HepG2 (cell line): ENCODE measurements around the gene SLC2A10. TPM values are rescaled to one million over a fixed set of nuclear protein-coding genes. Genes with fewer than 3 reads are reported as not detected.

ENCODE experiments used
- AFF4 ChIP-seq: sonication (generic); formaldehyde crosslinking; IDR thresholded peaks from 2 replicates; pipeline ENCODE4 v1.4.0; 2020; ENCODE audit warnings: missing genetic modification reagents
- BRD4 ChIP-seq: sonication (generic); formaldehyde crosslinking; IDR thresholded peaks from 2 replicates; pipeline ENCODE4 v1.4.0; 2020; ENCODE audit warnings: missing genetic modification reagents
- CSRNP2 ChIP-seq: sonication (generic); formaldehyde crosslinking; conservative IDR thresholded peaks from 2 replicates; pipeline ENCODE4 v1.8.0; 2022; ENCODE audit warnings: low read depth, missing genetic modification reagents
- FLYWCH1 ChIP-seq: sonication (generic); formaldehyde crosslinking; IDR thresholded peaks from 2 replicates; pipeline ENCODE4 v1.8.1; 2023; ENCODE audit warnings: mild to moderate bottlenecking, missing genetic modification reagents
- HDAC2 ChIP-seq: sonication (generic); formaldehyde crosslinking; IDR thresholded peaks from 2 replicates; pipeline ENCODE4 v1.4.0; 2020; ENCODE audit warnings: missing genetic modification reagents
- LCORL ChIP-seq, 2 experiments: fragments of 450-650 bp in 1 of 2; sonication (generic) in 1 of 2; formaldehyde crosslinking in 1 of 2; IDR thresholded peaks; 2 replicates each; pipeline versions ENCODE4 v1.5.0 to v1.6.1; 2017 to 2020; ENCODE audit warnings: antibody characterized with exemption in 1 of 2, missing genetic modification reagents in 1 of 2
- MBNL3 ChIP-seq: fragments of 250-450 bp; sonication (Bioruptor Pico); conservative IDR thresholded peaks from 2 replicates; pipeline ENCODE4 v1.8.0; 2022; ENCODE audit warnings: mild to moderate bottlenecking, inconsistent platforms
- NFE2L1 ChIP-seq: sonication (generic); formaldehyde crosslinking; IDR thresholded peaks from 2 replicates; pipeline ENCODE4 v1.4.0; 2020; ENCODE audit warnings: missing genetic modification reagents, mild to moderate bottlenecking, borderline replicate concordance
- NFYB ChIP-seq: sonication (generic); formaldehyde crosslinking; IDR thresholded peaks from 2 replicates; pipeline ENCODE4 v1.4.0; 2020; ENCODE audit warnings: missing genetic modification reagents
- NR2C2 ChIP-seq: sonication (generic); formaldehyde crosslinking; IDR thresholded peaks from 2 replicates; pipeline ENCODE4 v1.4.0; 2020; ENCODE audit warnings: missing genetic modification reagents, mild to moderate bottlenecking, moderate library complexity, borderline replicate concordance
- PPARG ChIP-seq: conservative IDR thresholded peaks from 2 replicates; pipeline ENCODE4 v1.6.1; 2016; ENCODE audit warnings: missing biosample characterization, missing genetic modification reagents
- RBM22 ChIP-seq: fragments of 200-400 bp; formaldehyde crosslinking; optimal IDR thresholded peaks from 2 replicates; pipeline ENCODE3; 2017; ENCODE audit warnings: mild to moderate bottlenecking, low read length, moderate library complexity
- RORA ChIP-seq: sonication (generic); formaldehyde crosslinking; IDR thresholded peaks from 2 replicates; pipeline ENCODE4 v1.5.0; 2020; ENCODE audit warnings: mild to moderate bottlenecking, missing genetic modification reagents, moderate library complexity
- SALL2 ChIP-seq: sonication (generic); formaldehyde crosslinking; IDR thresholded peaks from 2 replicates; pipeline ENCODE4 v1.8.1; 2023; ENCODE audit warnings: mild to moderate bottlenecking, missing genetic modification reagents, inconsistent platforms
- SNRNP70 ChIP-seq: fragments of 200-400 bp; formaldehyde crosslinking; IDR thresholded peaks from 2 replicates; pipeline ENCODE4 v1.6.1; 2017; ENCODE audit warnings: mild to moderate bottlenecking, low read depth, low read length, moderate library complexity
- TMF1 ChIP-seq: sonication (generic); formaldehyde crosslinking; IDR thresholded peaks from 2 replicates; pipeline ENCODE4 v1.8.1; 2022; ENCODE audit warnings: low read depth, missing genetic modification reagents
- ZBTB21 ChIP-seq: sonication (generic); formaldehyde crosslinking; IDR thresholded peaks from 2 replicates; pipeline ENCODE4 v1.4.0; 2020; ENCODE audit warnings: missing genetic modification reagents
- ZBTB42 ChIP-seq: sonication (generic); formaldehyde crosslinking; IDR thresholded peaks from 2 replicates; pipeline ENCODE4 v1.5.0; 2020; ENCODE audit warnings: mild to moderate bottlenecking, missing genetic modification reagents
- ZKSCAN5 ChIP-seq: sonication (generic); formaldehyde crosslinking; IDR thresholded peaks from 2 replicates; pipeline ENCODE4 v1.5.1; 2020; ENCODE audit warnings: mild to moderate bottlenecking, missing genetic modification reagents
- ZNF282 ChIP-seq: fragments of 450-650 bp; IDR thresholded peaks from 2 replicates; pipeline ENCODE4 v1.6.1; 2018; ENCODE audit not compliant: partially characterized antibody
- ZNF331 ChIP-seq: sonication (generic); formaldehyde crosslinking; IDR thresholded peaks from 2 replicates; pipeline ENCODE4 v1.4.0; 2020; ENCODE audit warnings: missing genetic modification reagents
- ZNF562 ChIP-seq: sonication (generic); formaldehyde crosslinking; IDR thresholded peaks from 2 replicates; pipeline ENCODE4 v1.8.0; 2022; ENCODE audit warnings: missing genetic modification reagents, borderline replicate concordance
- ZNF639 ChIP-seq: conservative IDR thresholded peaks from 2 replicates; pipeline ENCODE4 v1.6.1; 2018; ENCODE audit warnings: missing genetic modification reagents
- ZNF75D ChIP-seq: sonication (generic); formaldehyde crosslinking; IDR thresholded peaks from 2 replicates; pipeline ENCODE4 v1.8.1; 2023; ENCODE audit warnings: missing genetic modification reagents, mild to moderate bottlenecking, borderline replicate concordance
- ZNF879 ChIP-seq: sonication (generic); formaldehyde crosslinking; IDR thresholded peaks from 2 replicates; pipeline ENCODE4 v1.8.1; 2023; ENCODE audit warnings: missing genetic modification reagents
- polyA plus RNA-seq, 8 experiments: library from polyadenylated mRNA; depleted of rRNA in 3 of 8; stranded (reverse) in 7 of 8; unstranded in 1 of 8; fragments of >200 nt; fragmentation: Illumina TruSeq in 4 of 8; extraction: Trizol in 4 of 8; gene quantifications; 2 replicates each; pipeline versions ENCODE4 v1.2.1 to v1.2.3, GENCODE V29; 2011 to 2016; ENCODE audit warnings: low read depth in 4 of 8, missing spikeins in 1 of 8, mixed read lengths in 1 of 8; ENCODE audit not compliant: insufficient read depth in 1 of 8
- total RNA-seq, 5 experiments: library from RNA; depleted of rRNA; stranded (reverse); fragments of >200 nt; fragmentation: Illumina TruSeq; extraction: Trizol; gene quantifications; 2 replicates each; pipeline ENCODE4 v1.2.3, GENCODE V29; 2016; ENCODE audit warnings: low read depth in 1 of 5

SLC2A10 gene
- total and polyA plus RNA-seq, 2 of the 13 experiments (the other 11 are each of a cell fraction or from before 2014, with no cell fraction given), result 16.0 to 18.4 TPM

- TF ChIP-seq ZKSCAN5 (CRISPR knock-in tag) (no peak), CSRNP2 (CRISPR knock-in tag) (no peak), ZNF331 (CRISPR knock-in tag) (peak; percentile 62), MBNL3 (CRISPR knock-in tag) (no peak), PPARG (CRISPR knock-in tag) (no peak; the same call in 1 of the 2 replicates), NFE2L1 (CRISPR knock-in tag) (no peak), HDAC2 (CRISPR knock-in tag) (peak; percentile 71; the same call in 1 of the 2 replicates), AFF4 (CRISPR knock-in tag) (no peak; the same call in 1 of the 2 replicates), ZBTB42 (CRISPR knock-in tag) (peak; percentile 96), RBM22 (no peak), ZNF879 (CRISPR knock-in tag) (no peak), ZNF562 (CRISPR knock-in tag) (no peak), ZBTB21 (CRISPR knock-in tag) (peak; percentile 23; the same call in 1 of the 2 replicates), ZNF75D (0 out of 2 replicates have a peak, but pooled peaks have one; percentile 87), ZNF639 (CRISPR knock-in tag) (peak; percentile 65; the same call in 1 of the 2 replicates), BRD4 (CRISPR knock-in tag) (peak; percentile 94), LCORL (IDR thresholded peaks at IDR 0.05) (no peak), LCORL (CRISPR knock-in tag; IDR thresholded peaks at IDR 0.05) (peak; percentile 84), SNRNP70 (no peak), NR2C2 (peak; percentile 19; the same call in 1 of the 2 replicates), SALL2 (peak; percentile 91), FLYWCH1 (CRISPR knock-in tag) (no peak), ZNF282 (no peak), TMF1 (peak; percentile 85; the same call in 1 of the 2 replicates), RORA (CRISPR knock-in tag) (no peak), NFYB (CRISPR knock-in tag) (no peak)
Measured at GRCh38 chr20:46689082-46689753, 20.2 kb upstream of the SLC2A10 start, which contains the start of gene TP53RK (continued).
